OCI-LY7 (cell line): ENCODE data around the gene UBA6. TPM values are rescaled to one million over a fixed set of nuclear protein-coding genes. Genes with fewer than 3 reads are reported as not detected.

Source experiments
- BruUV-seq: library from RNA; stranded (reverse); fragments of 400-500 nt; replicated peaks from 2 replicates; lab custom pipeline; 2021; lab: Mats Ljungman, UMichigan
- CTCF ChIA-PET: fragments of 300-600 bp; sonication (Branson Sonifier 250); formaldehyde crosslinking; loops from one replicate; lab custom pipeline; 2022; ENCODE audit warnings: antibody characterized with exemption; ENCODE audit not compliant: unreplicated experiment; lab: Charles Lee
- POLR2A ChIA-PET: fragments of 300-600 bp; sonication (Branson Sonifier 250); formaldehyde crosslinking; loops from one replicate; lab custom pipeline; 2022; ENCODE audit warnings: antibody characterized with exemption; lab: Charles Lee
- DNase-seq: peaks from one replicate; pipeline ENCODE4 v3.0.0-alpha.2; 2015; ENCODE audit warnings: low spot score
- H2AFZ ChIP-seq: fragments of 200-600 bp; sonication (generic), shearing (Covaris generic); 2 replicates; pipeline ENCODE4 v1.6.1; 2014; ENCODE audit warnings: mild to moderate bottlenecking, antibody characterized with exemption, low read length, moderate library complexity
- H3K27ac ChIP-seq: fragments of 200-600 bp; sonication (generic); 2 replicates; pipeline ENCODE4 v1.5.1; 2014; ENCODE audit warnings: mixed run types, low read depth, mild to moderate bottlenecking, moderate library complexity, low read length, inconsistent platforms; ENCODE audit not compliant: poor library complexity, severe bottlenecking
- H3K36me3 ChIP-seq: fragments of 200-600 bp; sonication (generic); 2 replicates; pipeline ENCODE4 v1.6.1; 2014; ENCODE audit warnings: mild to moderate bottlenecking, antibody characterized with exemption, low read length, moderate library complexity, mixed read lengths; ENCODE audit not compliant: insufficient read depth
- H3K4me1 ChIP-seq: fragments of 200-600 bp; sonication (generic); 2 replicates; pipeline ENCODE4 v1.5.1; 2014; ENCODE audit warnings: mild to moderate bottlenecking, low read length; ENCODE audit not compliant: insufficient read depth, poor library complexity, severe bottlenecking
- H3K4me2 ChIP-seq: fragments of 200-600 bp; sonication (generic); 2 replicates; pipeline ENCODE4 v1.6.1; 2014; ENCODE audit warnings: mild to moderate bottlenecking, low read length
- H3K4me3 ChIP-seq: fragments of 200-600 bp; sonication (generic); 2 replicates; pipeline ENCODE4 v1.5.1; 2014; ENCODE audit warnings: mild to moderate bottlenecking, low read depth, low read length; ENCODE audit not compliant: poor library complexity, severe bottlenecking
- H3K79me2 ChIP-seq: fragments of 200-600 bp; sonication (generic); 2 replicates; pipeline ENCODE4 v1.6.1; 2016; ENCODE audit warnings: low read depth, mild to moderate bottlenecking, low read length, moderate library complexity, mixed read lengths; ENCODE audit not compliant: insufficient read depth
- H3K9me2 ChIP-seq: fragments of 200-600 bp; sonication (generic); 2 replicates; pipeline ENCODE4 v1.6.1; 2016; ENCODE audit warnings: mild to moderate bottlenecking, low read length, mixed read lengths; ENCODE audit not compliant: insufficient read depth
- H3K9me3 ChIP-seq: fragments of 200-600 bp; sonication (generic); 2 replicates; pipeline ENCODE4 v1.6.1; 2014; ENCODE audit warnings: mild to moderate bottlenecking, mixed run types, low read length, mixed read lengths
- H4K20me1 ChIP-seq: fragments of 200-600 bp; sonication (generic); 2 replicates; pipeline ENCODE4 v1.6.1; 2014; ENCODE audit warnings: mild to moderate bottlenecking, antibody characterized with exemption, low read length, moderate library complexity, mixed read lengths; ENCODE audit not compliant: insufficient read depth
- CTCF ChIP-seq: fragments of 200-600 bp; sonication (generic); conservative IDR thresholded peaks from 2 replicates; pipeline ENCODE4 v1.5.1; 2014; ENCODE audit warnings: mild to moderate bottlenecking, antibody characterized with exemption, low read length, moderate library complexity, mixed read lengths
- EZH2phosphoT487 ChIP-seq: fragments of 200-600 bp; sonication (generic); IDR thresholded peaks from 2 replicates; pipeline ENCODE4 v1.6.1; 2018; ENCODE audit warnings: low read depth, borderline replicate concordance, mild to moderate bottlenecking, mixed run types, antibody characterized with exemption, low read length, moderate library complexity, mixed read lengths
- intact Hi-C: fragments of 100-400 bp; cut with micrococcal nuclease; formaldehyde crosslinking; loops from one replicate; pipeline ENCODE4 v1.10.0; 2022; ENCODE audit not compliant: unreplicated experiment
- total RNA-seq, 2 experiments: library from RNA; depleted of rRNA in 1 of 2; stranded (reverse); fragments of >200 nt in 1 of 2; shearing (Covaris generic) in 1 of 2; gene quantifications; 2 replicates each; pipeline ENCODE4 v1.2.3, GENCODE V29; 2014 to 2022

UBA6 gene
- total RNA-seq, 2 experiments from 2014 or later: 40.6 to 92.4 TPM

GRCh38 chr4:67581208-67581857, 119.6 kb downstream of the UBA6 start:
- CTCF ChIA-PET: no interaction called here
- BruUV-seq: no TSS peak
- Histone ChIP-seq H3K79me2 (peaks cover 16% of the 10 kb centered on the region; the same call in 1 of the 2 replicates), H3K9me2 (no peaks in the 10 kb centered on the region), H3K36me3 (peaks cover 97% of the 10 kb centered on the region), H3K9me3 (0 out of 2 replicates have a peak, but pooled peaks cover 6% of the 10 kb centered on the region), H3K27ac (no peak overlapping the region), H3K4me1 (peaks cover 31% of the 10 kb centered on the region), H3K4me3 (no peak overlapping the region), H3K4me2 (no peak overlapping the region), H4K20me1 (no peaks in the 10 kb centered on the region), H2AFZ (no peak overlapping the region)
- intact Hi-C loops: no loop called here
- no peak for DNase-seq
- POLR2A ChIA-PET: interaction anchor here (0.6 to 1.9 kb wide), 5 partner anchors 12 to 84 kb away, joined by 3 to 5 read pairs (median 3); no protein-coding TSS in a partner anchor
- no peak for TF ChIP-seq CTCF
- no peak for TF ChIP-seq EZH2phosphoT487

GRCh38 chr4:67580577-67580976, 120.4 kb downstream of the UBA6 start:
- Histone ChIP-seq H2AFZ (no peak overlapping the region), H3K9me2 (no peaks in the 10 kb centered on the region), H3K9me3 (0 out of 2 replicates have a peak, but pooled peaks cover 6% of the 10 kb centered on the region), H3K4me1 (peaks cover 38% of the 10 kb centered on the region), H3K36me3 (peaks cover 94% of the 10 kb centered on the region), H3K79me2 (peaks cover 19% of the 10 kb centered on the region; the same call in 1 of the 2 replicates), H3K27ac (no peak overlapping the region), H3K4me3 (no peak overlapping the region), H4K20me1 (no peaks in the 10 kb centered on the region), H3K4me2 (no peak overlapping the region)
- intact Hi-C loops: no loop called here
- BruUV-seq: TSS peak; percentile 2
- ChIA-PET CTCF (no interaction called here), POLR2A (interaction anchor here (0.6 to 1.9 kb wide), 5 partner anchors 11 to 39 kb away, joined by 3 to 5 read pairs (median 3); partner anchors contain the start of gene STAP1)
- no peak for TF ChIP-seq CTCF
- no peak for TF ChIP-seq EZH2phosphoT487
- DNase-seq: no peak

- Histone ChIP-seq H3K27ac (peak overlapping the region; percentile 99), H3K9me2 (no peaks in the 10 kb centered on the region), H3K36me3 (peaks cover 69% of the 10 kb centered on the region), H3K79me2 (peaks cover 52% of the 10 kb centered on the region; the same call in 1 of the 2 replicates), H3K4me3 (peak overlapping the region; percentile 61), H2AFZ (peak overlapping the region; percentile 81; the same call in 1 of the 2 replicates), H3K9me3 (0 out of 2 replicates have a peak, but pooled peaks cover 6% of the 10 kb centered on the region), H3K4me2 (peak overlapping the region; percentile 85), H4K20me1 (no peaks in the 10 kb centered on the region), H3K4me1 (peaks cover 76% of the 10 kb centered on the region)
- TF ChIP-seq CTCF (no peak), EZH2phosphoT487 (no peak)
- DNase-seq: peak; percentile 68
- CTCF ChIA-PET: interaction anchor here (1.2 to 1.3 kb wide), 3 partner anchors 15 to 30 kb away, joined by 3 to 4 read pairs (median 4); no protein-coding TSS in a partner anchor
- POLR2A ChIA-PET: interaction anchor here (0.6 to 2.6 kb wide), 14 partner anchors 9 to 125 kb away, joined by 3 to 30 read pairs (median 5); partner anchors contain the start of genes CENPC and STAP1
- intact Hi-C loops: no loop called here
- BruUV-seq: no TSS peak
Observed at GRCh38 chr4:67576538-67576937, 124.4 kb downstream of the UBA6 start.
